Stomach smooth muscle (tissue), 2 donors: ENCODE results near the gene MBNL1.

Experiments used
- H3K27ac ChIP-seq: one replicate; pipeline ENCODE4 v1.7.0; 2013; ENCODE audit warnings: mild to moderate bottlenecking, low read length, inconsistent platforms
- H3K27me3 ChIP-seq, 2 donors: one replicate each; pipeline ENCODE4 v1.7.0; 2013; ENCODE audit warnings: low read length in 2 of 2; ENCODE audit not compliant: insufficient read depth in 2 of 2, control insufficient read depth in 1 of 2
- H3K36me3 ChIP-seq, 2 donors: one replicate each; pipeline ENCODE4 v1.7.0; 2013; ENCODE audit warnings: low read length in 2 of 2; ENCODE audit not compliant: control insufficient read depth in 2 of 2, insufficient read depth in 2 of 2
- H3K4me1 ChIP-seq: one replicate; pipeline ENCODE4 v1.7.0; 2013; ENCODE audit warnings: low read length; ENCODE audit not compliant: control insufficient read depth, insufficient read depth
- H3K4me3 ChIP-seq, 2 donors: one replicate each; pipeline ENCODE4 v1.7.0; 2013; ENCODE audit warnings: low read length in 2 of 2
- H3K9ac ChIP-seq, 2 donors: one replicate each; pipeline ENCODE4 v1.7.0; 2013; ENCODE audit warnings: low read length in 2 of 2, mild to moderate bottlenecking in 1 of 2
- H3K9me3 ChIP-seq, 2 donors: one replicate each; pipeline ENCODE4 v1.7.0; 2013; ENCODE audit warnings: low read length in 2 of 2; ENCODE audit not compliant: control insufficient read depth in 2 of 2
- donor health status: healthy.
- donor health status: Pancreatic carcinoma.

MBNL1 gene

GRCh38 chr3:152376351-152377183, 107.8 kb downstream of the MBNL1 start:
- H3K4me1 ChIP-seq = peaks cover 11% of the 10 kb centered on the region
- no peak overlapping the region for H3K27ac ChIP-seq
- peak overlapping the region in 1 of 2 donors; percentile 44 for H3K9ac ChIP-seq
- H3K9me3 ChIP-seq = no peaks in the 10 kb centered on the region
- no peaks in the 10 kb centered on the region for H3K36me3 ChIP-seq
- H3K27me3 ChIP-seq = no peaks in the 10 kb centered on the region
- peak overlapping the region; percentile 9 to 49 for H3K4me3 ChIP-seq

GRCh38 chr3:152377184-152377570, 108.4 kb downstream of the MBNL1 start:
- H3K4me3 ChIP-seq = no peak overlapping the region
- no peaks in the 10 kb centered on the region for H3K36me3 ChIP-seq
- no peaks in the 10 kb centered on the region for H3K27me3 ChIP-seq
- no peak overlapping the region for H3K27ac ChIP-seq
- H3K9me3 ChIP-seq = no peaks in the 10 kb centered on the region
- H3K4me1 ChIP-seq = peaks cover 11% of the 10 kb centered on the region
- H3K9ac ChIP-seq = no peak overlapping the region

- peak overlapping the region; percentile 8 for H3K27ac ChIP-seq
- H3K4me1 ChIP-seq = peaks cover 11% of the 10 kb centered on the region
- no peaks in the 10 kb centered on the region for H3K9me3 ChIP-seq
- H3K4me3 ChIP-seq = no peak overlapping the region
- H3K36me3 ChIP-seq = no peaks in the 10 kb centered on the region
- peak overlapping the region in 1 of 2 donors; percentile 24 for H3K9ac ChIP-seq
- H3K27me3 ChIP-seq = no peaks in the 10 kb centered on the region
Measured at GRCh38 chr3:152379415-152380042, 110.8 kb downstream of the MBNL1 start.

- H3K4me3 ChIP-seq = no peak overlapping the region
- no peaks in the 10 kb centered on the region for H3K9me3 ChIP-seq
- no peaks in the 10 kb centered on the region for H3K36me3 ChIP-seq
- H3K27ac ChIP-seq = peak overlapping the region; percentile 8
- H3K9ac ChIP-seq = peak overlapping the region in 1 of 2 donors; percentile 24
- no peaks in the 10 kb centered on the region for H3K27me3 ChIP-seq
- H3K4me1 ChIP-seq = peaks cover 13% of the 10 kb centered on the region
Measured at GRCh38 chr3:152380043-152380442, 111.3 kb downstream of the MBNL1 start.

GRCh38 chr3:152381881-152382295, 113.2 kb downstream of the MBNL1 start:
- H3K4me1 ChIP-seq = peaks cover 10% of the 10 kb centered on the region
- peak overlapping the region in 1 of 2 donors; percentile 47 for H3K4me3 ChIP-seq
- H3K36me3 ChIP-seq = no peaks in the 10 kb centered on the region
- peak overlapping the region in 1 of 2 donors; percentile 24 for H3K9ac ChIP-seq
- H3K27me3 ChIP-seq = no peaks in the 10 kb centered on the region
- H3K9me3 ChIP-seq = no peaks in the 10 kb centered on the region
- peak overlapping the region; percentile 25 for H3K27ac ChIP-seq

GRCh38 chr3:152382312-152383135, 113.8 kb downstream of the MBNL1 start:
- H3K4me1 ChIP-seq = peaks cover 10% of the 10 kb centered on the region
- peak overlapping the region; percentile 18 for H3K27ac ChIP-seq

GRCh38 chr3:152383136-152383606, 114.4 kb downstream of the MBNL1 start:
- H3K9ac ChIP-seq = peak overlapping the region in 1 of 2 donors; percentile 24
- no peaks in the 10 kb centered on the region for H3K27me3 ChIP-seq
- H3K4me1 ChIP-seq = peaks cover 10% of the 10 kb centered on the region
- H3K27ac ChIP-seq = peak overlapping the region; percentile 18
- no peaks in the 10 kb centered on the region for H3K9me3 ChIP-seq
- H3K36me3 ChIP-seq = no peaks in the 10 kb centered on the region
- peak overlapping the region; percentile 41 to 47 for H3K4me3 ChIP-seq

More at GRCh38 chr3:152382312-152383135, 113.8 kb downstream of the MBNL1 start:
- H3K27me3 ChIP-seq = no peaks in the 10 kb centered on the region
- no peaks in the 10 kb centered on the region for H3K9me3 ChIP-seq
- H3K4me3 ChIP-seq = peak overlapping the region; percentile 41 to 47
- peak overlapping the region in 1 of 2 donors; percentile 24 for H3K9ac ChIP-seq
- H3K36me3 ChIP-seq = no peaks in the 10 kb centered on the region

- Histone ChIP-seq H3K36me3 (no peaks in the 10 kb centered on the region), H3K9me3 (no peaks in the 10 kb centered on the region), H3K4me1 (peaks cover 10% of the 10 kb centered on the region), H3K27ac (peak overlapping the region; percentile 12), H3K9ac (no peak overlapping the region), H3K27me3 (no peaks in the 10 kb centered on the region), H3K4me3 (no peak overlapping the region)
Measured at GRCh38 chr3:152384412-152384811, 115.7 kb downstream of the MBNL1 start.

- Histone ChIP-seq H3K27ac (no peak overlapping the region), H3K27me3 (no peaks in the 10 kb centered on the region), H3K9ac (no peak overlapping the region), H3K9me3 (no peaks in the 10 kb centered on the region), H3K36me3 (no peaks in the 10 kb centered on the region), H3K4me3 (no peak overlapping the region), H3K4me1 (peaks cover 10% of the 10 kb centered on the region)
Measured at GRCh38 chr3:152385761-152386160, 117.0 kb downstream of the MBNL1 start.

GRCh38 chr3:152386208-152386607, 117.5 kb downstream of the MBNL1 start:
- Histone ChIP-seq H3K4me1 (peaks cover 6% of the 10 kb centered on the region), H3K9me3 (no peaks in the 10 kb centered on the region), H3K4me3 (no peak overlapping the region), H3K27me3 (no peaks in the 10 kb centered on the region), H3K36me3 (no peaks in the 10 kb centered on the region), H3K27ac (no peak overlapping the region), H3K9ac (no peak overlapping the region)
